ENCODE measurements around the gene POLL.
A peak's percentile ranks its signal among the peaks of the same experiment; 100 is the strongest.
"Not testable (repeated sequence)": the region's sequence is repeated elsewhere in the genome, so short reads cannot be mapped to it uniquely, and the experiment has no call there.

Gene POLL

DNA sequence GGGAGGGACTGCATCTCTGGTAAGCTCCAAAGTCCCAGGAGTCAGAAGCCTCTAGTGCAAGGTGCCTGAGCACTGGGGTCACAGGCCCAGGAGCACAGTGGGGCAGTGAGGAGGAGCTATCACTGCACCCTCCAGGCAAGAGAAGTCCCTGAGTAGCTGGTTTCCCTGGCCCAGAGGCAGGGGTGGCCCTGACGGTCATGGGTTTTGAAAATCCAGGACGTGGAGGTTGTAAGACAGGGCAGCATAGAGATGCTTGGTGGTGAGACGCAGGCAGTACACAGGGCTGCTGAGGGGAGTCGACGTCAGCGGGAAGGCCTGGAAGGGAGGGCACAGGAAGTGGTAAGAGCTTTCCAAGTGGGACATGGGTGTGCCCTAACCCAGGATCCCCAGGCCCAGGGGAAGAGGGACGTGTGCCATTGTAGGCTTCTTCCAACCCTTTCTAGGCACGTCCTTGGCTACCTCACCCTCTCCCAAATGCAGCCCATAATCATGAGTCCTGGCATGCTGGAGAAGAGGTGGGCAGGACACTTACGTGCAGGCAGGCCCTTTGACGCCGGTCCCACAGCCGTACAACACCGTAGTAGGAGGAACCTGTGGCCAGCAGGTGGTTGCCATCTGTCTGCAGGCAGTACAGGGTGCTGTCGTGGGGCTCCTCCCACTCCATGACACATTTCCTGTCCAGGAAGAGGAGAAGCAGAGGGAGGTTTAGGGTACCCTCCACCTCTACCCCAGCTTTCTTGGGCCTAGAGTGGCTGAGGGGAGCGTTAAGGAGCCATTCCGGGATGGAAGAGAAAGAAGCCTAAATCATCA, 23.2 kb upstream of the POLL start:
- no peak for DNase-seq

- DNase-seq = no peak
Observed at GRCh38 chr10:101609481-101609880, 21.4 kb upstream of the POLL start.

- DNase-seq = no peak
Observed at GRCh38 chr10:101607124-101607523, 19.1 kb upstream of the POLL start.

DNA sequence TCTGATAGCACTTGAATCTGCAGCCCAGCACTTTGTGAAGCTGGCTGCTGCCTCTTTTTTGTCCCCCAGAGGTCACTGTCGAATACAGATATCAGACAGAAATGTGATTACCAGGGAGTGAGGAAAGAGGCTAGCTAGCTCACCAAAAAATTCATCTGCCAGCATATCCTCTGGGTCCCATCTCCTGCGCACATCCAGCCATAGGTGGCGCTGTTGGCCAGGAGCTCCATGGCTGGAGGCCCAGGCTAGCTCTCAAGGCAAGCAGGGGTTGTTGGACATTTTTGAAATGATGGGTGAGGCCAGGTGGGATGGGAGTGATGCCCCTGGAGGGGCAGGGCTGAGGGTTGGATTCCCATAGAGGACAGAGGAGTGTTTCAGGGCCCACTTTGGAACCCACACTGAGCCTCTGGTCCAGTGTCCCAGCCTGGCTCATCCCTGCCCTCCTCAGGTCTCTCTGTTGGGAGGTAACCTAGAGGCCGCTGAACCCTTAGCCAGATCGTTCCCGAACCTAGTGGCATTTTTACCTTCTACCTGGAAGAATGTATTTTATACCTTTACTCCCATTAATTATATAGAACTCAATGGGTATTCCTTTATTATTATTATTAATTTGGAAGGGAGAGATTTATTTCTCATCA, 14.8 kb upstream of the POLL start:
- DNase-seq = peak; percentile 10

DNA sequence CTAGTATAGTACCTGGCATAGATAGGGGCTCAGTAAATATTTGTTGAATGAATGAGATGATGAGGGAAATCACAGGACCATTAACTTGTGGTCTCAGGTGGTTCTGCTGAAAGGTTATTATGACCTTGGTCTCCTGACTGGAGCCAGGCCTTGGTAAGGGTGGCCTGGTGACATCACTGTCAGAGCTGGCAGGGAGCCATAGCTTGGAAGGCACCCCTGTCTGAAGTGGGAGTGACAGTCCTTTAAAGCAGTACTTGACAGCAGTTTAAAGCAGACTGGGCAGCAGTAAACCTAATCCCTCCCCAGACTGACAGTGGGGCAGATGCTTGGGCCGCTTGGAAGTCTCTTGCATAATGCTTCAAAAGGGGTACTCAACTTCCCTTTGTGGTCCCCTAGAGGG, 13.5 kb upstream of the POLL start:
- no peak for DNase-seq

- DNase-seq = no peak
Observed at GRCh38 chr10:101597091-101597900, 9.2 kb upstream of the POLL start.

- DNase-seq = no peak
Observed at GRCh38 chr10:101595591-101596433, 7.8 kb upstream of the POLL start.

GRCh38 chr10:101593331-101593730, 5.3 kb upstream of the POLL start:
- not testable (repeated sequence) for DNase-seq

DNA sequence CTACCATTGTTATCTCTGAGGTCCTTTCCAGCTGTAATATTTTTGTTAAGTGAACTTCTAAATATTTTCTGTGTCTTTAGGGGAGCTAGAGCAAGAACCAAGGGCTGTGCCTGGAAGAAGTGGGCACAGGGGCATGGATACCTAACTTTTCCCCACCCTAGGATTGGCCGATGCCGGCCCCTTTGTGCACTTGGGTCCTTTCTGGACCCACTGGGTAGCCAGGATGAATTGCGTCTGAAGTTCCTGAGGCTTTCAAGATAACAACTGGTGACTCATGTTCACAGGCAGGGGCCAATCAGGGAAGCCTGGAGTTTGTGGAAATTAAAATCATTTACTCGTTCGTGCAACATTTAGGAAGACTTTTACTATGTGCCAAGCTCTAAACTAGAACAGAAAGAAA, 822 bp upstream of the POLL start:
- DNase-seq = no peak

DNA sequence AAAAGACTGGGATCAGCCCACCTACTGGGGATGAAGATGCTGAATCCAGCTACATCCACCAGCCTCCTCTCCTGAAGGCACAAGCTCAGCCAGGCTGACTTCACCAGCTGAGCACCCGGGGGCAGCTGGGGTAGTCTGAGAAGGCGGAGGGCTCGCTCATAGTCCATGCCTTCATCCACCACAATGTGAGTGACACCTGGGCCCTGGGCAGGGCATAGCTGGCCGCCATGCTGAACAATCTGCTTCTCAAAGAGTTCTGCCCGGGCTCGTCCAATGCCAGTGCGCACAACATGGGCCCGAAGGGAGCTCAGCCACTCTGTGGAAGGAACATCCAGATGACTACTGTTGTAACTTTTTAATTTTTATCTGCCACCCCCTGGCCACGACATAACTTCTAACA, 2.2 kb downstream of the POLL start:
- DNase-seq = no peak

- no peak for DNase-seq
Observed at GRCh38 chr10:101580486-101581399, 7.3 kb downstream of the POLL start.

DNA sequence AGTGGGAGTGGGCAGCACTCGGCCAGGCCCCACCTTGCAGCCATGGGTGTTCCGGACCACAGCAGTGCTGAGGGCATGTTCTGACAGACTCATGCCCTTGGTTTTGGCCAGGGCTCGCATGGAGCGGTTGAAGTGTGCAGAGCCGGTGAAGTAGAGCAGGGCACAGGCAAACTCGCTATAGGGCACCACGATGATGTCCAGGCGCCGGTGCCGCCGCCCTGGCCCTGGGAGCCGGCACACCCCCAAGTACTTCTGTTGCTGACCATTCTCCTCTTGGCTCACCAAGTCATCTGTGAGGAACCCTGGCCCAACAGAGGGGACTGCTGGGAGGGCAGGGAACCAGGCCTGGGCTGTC, 8.6 kb downstream of the POLL start:
- no peak for DNase-seq

- DNase-seq = no peak
Observed at GRCh38 chr10:101578803-101579515, 9.1 kb downstream of the POLL start.

DNA sequence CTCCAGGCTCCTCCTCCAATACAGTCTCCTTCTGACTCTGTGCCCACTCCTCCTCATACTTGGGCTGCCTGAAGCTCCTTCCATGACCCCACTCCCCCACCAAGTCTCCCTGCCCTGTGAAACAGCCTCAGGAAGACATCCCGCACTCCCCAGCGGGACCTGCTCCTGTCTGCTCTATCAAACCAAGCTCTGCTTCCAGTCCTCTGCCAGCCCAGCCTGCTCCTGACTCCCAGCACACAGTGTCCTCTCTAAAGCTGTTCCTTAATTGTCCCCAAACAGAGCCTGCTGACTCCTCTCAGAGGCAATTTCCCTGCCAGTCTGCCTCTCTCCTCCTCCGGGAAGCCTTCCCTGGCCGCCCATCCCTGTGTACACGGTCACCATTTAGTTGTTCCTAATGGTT, 9.9 kb downstream of the POLL start:
- no peak for DNase-seq

GRCh38 chr10:101577121-101577871, 10.8 kb downstream of the POLL start:
- no peak for DNase-seq

- DNase-seq = no peak
Observed at GRCh38 chr10:101576211-101576863, 11.7 kb downstream of the POLL start.

- no peak for DNase-seq
Observed at GRCh38 chr10:101575580-101576210, 12.4 kb downstream of the POLL start.

GRCh38 chr10:101575091-101575490, 13.0 kb downstream of the POLL start:
- DNase-seq = no peak
